GM18519 (cell line): ENCODE data around the gene TAOK1.

Experiments
- ATAC-seq: cut with Tn5 transposase; IDR thresholded peaks from one replicate; pipeline ENCODE4 v1.9.1; 2021; ENCODE audit warnings: mild to moderate bottlenecking, moderate library complexity; ENCODE audit not compliant: unreplicated experiment, low FRiP score

TAOK1 gene

DNA sequence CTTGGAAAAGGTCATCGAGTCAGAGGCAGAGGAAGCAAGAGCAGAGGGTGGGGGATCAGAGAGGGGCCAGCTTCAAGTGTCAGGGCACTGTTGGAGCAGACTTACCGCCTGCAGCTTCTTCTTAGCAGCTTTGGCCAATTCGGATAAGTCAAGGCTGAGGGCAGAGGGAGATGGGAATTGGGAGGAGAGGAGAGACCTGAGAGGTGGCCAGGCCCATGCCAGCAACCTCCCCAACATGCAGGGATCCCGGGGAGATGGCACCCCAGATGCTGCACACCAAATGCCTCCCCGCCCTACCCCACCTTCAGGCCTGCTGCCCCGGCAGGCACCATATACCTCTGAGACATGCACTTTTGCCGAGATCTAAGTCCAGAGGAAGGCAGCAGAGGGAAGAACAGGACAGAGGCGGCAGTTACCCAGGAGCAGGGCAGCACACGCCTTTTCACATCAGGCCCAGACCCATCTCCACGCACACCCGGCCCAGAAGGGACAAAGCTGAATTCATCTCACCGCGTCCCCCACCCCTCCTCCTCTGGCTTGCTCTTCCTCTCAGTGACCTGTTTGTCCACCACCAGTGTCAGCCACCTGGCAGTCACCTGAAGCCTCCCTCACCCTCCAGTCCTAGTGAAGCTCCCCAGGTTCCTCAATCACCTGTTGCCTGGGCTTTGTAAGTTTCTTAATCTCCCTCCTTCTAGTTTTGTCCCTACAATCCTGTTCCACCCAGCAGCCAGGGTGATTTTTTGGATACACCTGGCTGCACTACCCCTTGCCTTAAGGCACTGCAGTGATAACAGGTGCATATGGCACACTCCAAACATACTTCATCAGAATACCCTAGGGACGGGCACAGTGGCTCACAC is 188.7 kb downstream of the TAOK1 start:
- ATAC-seq = no peak

DNA sequence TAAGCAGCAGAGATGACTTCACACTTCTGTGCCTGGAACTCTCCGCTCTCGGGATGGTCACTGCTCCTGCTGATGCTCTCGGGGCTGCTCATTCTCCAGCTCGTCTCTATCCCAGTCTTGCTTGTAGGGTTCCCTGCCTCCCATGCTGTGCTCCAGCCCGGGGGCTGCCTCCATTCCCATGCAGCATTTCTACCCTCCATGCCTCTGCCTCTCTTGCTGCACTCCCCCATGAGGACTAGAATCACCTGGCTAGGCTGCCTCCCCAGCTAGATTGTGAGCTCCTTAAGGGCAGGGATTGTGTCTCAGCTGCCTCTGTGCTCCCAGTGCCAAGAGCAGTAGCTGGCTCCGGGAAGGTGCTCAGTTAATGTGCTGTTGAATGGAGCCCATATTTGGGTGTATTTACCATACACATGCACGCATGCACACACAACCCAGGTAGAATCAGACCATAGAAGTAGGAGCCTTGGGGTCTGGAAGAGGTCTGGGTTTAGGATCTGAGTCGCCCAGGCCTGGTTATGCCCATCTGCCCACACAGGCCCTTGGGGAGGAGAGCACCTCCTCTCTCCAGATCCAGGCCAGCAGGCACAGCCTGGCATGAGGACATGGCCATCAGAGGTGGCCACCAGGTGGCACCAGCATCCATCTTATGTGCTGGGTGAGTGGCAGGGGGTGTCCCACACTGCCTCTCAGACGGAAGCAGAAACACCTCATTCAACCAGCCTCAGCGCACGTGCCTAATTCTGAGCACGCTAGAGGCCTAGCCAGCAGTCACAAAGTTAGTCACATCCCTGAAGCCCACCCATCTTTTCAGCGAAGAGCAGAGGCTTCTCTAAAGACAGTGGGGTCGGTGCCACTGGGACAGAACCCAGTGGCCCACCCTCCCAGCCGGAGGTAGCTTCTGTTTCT is 190.0 kb downstream of the TAOK1 start:
- peak; percentile 63 for ATAC-seq

DNA sequence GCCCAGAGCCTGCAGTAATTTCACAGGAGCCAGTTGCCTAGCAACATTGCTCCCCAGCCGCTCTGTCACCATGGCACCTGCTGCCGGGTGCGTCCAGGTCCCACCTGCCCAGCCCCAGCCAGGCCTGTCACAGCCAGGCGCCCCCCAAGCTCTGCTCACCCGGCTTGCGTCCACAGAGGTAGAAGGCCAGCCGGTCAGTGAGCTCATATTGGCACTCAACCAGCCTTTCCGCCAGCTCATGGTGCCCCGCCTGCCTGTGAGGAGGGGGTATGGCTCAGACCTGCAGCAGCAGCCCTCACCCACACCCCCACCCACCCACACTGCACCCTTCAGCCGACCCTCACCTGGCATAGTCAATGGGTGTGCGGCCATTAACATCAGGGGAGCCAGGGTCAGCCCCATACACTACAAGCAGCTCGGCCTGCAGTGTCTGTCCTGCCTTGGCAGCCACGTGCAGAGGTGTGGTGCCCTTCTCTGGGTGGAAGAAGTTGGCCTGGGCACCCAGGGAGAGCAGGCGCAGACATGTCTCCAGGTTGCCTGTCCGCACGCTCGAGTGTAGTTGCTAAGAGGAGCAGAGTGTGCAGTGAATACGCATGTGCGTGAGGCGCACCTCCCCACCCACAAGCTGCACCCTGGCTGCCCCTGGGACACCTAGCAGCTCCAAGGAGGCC is 191.6 kb downstream of the TAOK1 start:
- no peak for ATAC-seq

DNA sequence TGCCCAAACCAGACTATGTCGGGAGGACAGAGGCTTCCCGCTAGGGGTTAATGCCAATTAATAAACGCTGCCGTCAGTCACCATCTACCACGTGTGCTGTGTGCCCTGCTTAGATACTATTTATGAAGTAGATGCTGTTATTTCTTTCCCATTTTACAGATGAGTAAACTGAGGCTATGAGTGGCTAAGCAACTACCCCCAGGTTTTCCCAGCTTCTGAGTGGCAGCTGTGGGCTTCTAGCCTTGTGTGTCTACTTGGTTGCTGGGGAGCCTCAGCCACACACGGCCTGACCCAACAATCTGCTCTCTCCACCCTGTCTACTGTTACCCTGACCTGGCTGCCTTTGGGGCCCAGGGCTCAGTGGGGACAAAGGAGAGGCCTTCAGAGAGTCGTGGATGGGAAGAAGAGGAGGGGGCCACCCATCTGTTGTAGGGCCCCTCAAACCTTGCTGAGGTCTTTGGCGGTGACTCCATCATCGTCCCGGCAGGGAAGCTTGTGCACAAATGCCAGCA is 192.1 kb downstream of the TAOK1 start:
- ATAC-seq = no peak

DNA sequence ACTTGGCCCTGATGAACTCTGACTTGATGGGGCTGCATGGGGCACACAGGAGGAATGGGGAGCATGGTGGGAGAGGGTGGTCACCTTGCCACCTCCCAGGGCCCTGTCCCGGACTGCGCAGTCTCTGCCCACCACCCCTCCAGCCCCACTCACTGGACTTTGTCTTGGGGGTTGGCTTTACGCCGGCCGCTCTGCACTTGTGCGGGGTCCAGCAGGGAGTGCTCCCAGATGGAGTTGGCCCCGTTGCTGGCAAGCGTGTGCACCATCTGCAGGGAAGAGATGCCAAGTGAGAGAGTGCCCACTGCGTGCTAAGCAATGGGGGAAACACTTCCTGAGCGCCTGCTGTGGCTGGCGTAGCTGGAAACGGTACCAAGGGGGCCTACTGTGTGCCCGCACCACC is 192.6 kb downstream of the TAOK1 start:
- ATAC-seq = no peak

DNA sequence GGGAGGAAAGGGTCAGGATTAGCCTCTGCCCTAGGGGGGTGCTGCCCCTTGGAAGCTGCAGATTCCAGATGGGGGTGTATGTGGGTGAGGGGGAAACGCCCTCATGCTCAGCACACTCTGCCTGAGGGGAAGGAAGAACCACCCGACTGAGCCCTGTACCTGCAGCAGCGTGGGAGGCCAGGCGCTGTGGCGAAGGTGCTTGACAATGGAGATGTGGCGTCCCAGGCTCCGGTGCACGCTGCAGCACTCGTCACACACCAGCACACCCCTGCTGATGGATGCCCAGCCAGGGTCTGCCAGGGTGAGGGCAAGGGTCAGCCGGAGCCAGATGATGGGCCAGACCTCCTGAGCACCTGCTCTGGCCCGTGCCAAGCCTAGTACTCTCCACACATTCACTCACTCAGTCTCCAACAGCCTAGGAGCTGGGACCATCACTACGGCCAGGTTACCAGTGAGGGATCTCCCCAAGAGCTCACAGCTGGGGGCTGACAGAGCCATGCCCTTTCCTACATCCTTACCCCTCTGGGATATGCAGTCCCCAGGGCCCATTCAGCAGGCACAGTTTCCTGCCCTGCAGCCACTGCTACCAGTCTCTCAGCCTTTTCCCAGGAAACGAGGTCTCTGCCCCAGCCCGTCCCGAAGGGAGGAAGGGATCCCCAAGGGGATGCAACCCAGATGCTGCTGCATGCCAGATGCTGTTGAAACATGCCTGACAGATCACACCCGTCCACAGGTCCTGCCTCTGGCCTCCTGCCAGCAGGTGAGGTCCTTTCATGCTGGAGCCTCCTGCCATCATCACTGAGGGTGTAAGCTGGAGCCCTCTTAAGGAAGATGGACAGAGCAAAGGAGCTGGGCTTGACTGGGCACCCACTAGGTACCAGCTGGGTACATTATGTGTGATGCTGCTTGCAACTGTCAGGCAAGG is 193.4 kb downstream of the TAOK1 start:
- ATAC-seq = no peak

DNA sequence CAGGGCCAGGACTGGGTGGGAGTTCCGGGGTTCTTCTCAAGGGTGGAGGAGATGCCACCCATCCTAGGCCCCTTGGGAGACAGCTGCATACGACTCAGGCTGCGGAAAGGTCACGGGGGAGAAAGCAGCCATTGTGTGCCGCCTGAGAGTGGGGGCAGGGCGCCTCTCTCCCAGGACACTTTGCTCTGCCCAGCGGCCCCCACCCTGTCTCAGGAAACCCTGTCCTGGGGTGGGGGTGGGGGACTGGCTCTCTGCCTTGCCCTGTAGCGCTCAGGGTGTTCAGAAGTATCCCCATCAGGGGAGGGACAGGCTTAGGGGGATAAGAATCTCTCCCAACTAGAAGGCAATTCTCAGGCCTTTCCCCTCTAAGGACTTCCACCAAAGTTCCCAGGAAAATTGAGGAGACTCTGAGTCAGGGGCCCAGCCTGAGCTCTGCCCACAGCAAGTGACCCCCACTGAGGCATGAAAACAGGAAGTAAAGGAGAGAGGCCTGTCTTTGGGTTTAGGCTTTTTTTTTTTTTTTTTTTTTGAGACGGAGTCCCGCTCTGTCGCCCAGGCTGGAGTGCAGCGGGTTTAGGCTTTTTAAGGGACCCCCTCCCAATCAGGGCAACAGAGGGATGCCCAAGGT is 194.4 kb downstream of the TAOK1 start:
- no peak for ATAC-seq

DNA sequence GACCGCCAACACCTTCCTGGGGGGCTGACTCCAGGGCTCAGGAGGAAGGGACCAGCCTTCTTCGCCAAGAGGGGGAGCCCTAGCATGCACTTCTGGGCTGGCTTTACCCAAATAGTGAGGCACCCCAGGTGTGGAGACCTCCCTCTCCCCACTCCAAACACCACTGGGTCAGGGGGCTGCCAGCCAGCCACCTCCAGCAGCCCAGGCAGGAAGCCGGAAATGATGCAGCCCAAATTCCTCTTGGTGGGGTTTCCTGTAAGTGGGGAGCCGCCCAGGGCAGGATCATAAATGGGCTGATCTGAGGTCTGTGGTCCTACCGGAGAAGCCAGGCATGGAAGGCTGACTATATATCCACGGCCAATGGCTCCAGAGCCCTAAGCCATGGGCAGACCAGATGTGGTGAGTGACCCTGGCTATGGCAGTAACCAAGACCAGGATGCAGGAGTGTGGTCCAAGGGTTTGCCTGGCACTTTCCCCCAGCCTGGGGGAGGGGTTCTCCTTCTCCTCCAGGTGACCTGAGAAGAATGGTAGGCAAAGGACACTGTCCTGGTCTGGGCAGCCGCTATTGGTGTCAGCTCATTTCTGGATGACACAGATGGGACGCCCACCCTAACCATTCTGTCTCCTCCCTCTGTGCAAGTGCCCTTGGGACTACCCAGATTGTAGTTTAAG is 195.1 kb downstream of the TAOK1 start:
- ATAC-seq = no peak

DNA sequence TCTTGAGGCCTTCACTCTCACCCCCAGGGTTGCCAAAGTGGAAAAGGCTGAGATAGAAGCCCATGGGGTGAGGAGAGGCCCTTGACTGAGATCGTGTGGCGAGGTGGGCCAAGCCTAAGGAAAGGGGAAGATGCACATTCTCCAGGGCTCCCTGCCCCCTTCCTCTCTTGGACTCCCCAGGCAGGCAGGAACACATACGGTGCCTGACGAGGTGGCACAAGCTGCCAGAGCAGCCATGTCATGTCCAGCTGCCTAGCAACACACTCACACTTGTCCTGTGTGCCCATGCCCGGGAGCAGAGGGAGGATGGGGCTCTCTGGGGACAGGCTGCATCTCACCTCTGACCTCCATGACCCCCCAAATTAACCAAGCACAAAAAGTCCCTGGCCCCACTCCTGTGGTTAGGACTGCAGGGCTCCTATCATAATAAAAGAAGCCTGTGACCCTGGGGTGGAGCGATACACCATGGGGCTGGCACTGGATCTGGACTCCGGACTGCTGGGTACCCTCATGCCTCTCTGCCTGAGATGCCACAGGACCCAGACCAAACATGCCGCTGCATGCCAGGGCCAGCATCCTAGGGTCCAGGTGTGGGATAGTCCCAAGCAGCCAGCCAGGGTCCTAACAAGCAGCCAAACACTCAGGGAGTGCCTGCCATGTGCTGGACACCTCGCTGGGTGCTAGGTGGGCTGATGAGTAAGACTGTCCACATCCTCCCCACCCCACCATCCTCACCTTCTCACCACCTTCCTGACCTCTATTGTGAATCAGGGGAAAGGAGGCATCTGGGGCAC is 196.7 kb downstream of the TAOK1 start:
- no peak for ATAC-seq

DNA sequence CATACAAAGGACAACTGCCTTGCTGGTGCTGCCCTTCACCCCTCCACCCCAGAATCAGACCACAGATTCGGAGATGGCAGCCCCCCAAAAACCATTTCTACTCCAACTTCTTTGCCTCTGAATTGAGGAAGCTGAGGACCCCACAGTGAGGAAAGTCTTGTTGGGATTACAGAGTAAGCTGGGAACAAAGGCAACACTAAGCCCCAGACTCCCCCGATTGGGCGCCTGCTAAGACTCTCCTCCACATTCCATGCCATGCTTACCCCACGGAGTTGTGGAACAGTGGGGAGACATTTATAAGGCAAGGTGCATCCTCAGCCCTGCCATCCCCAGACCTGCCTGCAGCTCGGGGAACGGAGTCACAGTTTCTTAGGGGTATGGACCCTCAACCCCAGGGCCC is 197.4 kb downstream of the TAOK1 start:
- no peak for ATAC-seq

DNA sequence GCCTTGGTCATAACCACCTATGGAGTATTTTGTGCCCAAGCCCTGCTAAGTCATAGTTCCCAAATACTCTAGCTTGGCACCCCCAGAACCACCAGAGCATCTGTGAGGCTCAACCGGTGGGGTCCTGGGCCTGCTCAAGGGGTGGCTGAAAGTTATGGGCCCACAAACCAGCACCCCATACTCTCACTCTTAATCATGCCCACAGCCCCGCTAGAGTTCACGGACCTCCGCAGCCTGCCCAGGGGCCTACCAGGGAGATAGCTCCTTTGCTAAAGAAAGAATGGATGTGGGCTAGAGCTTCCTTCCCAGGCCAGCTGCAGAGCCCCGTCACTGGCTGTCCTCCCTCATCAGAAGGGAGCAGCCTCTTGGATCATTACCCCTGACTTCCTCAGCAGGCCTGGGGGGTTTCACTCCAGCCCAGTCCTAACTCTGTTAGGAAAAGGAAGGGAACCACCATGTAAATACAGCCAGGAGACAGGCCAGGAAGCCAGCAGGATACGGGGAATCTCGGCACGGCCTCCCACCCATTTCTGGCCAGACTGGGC is 197.9 kb downstream of the TAOK1 start:
- no peak for ATAC-seq

DNA sequence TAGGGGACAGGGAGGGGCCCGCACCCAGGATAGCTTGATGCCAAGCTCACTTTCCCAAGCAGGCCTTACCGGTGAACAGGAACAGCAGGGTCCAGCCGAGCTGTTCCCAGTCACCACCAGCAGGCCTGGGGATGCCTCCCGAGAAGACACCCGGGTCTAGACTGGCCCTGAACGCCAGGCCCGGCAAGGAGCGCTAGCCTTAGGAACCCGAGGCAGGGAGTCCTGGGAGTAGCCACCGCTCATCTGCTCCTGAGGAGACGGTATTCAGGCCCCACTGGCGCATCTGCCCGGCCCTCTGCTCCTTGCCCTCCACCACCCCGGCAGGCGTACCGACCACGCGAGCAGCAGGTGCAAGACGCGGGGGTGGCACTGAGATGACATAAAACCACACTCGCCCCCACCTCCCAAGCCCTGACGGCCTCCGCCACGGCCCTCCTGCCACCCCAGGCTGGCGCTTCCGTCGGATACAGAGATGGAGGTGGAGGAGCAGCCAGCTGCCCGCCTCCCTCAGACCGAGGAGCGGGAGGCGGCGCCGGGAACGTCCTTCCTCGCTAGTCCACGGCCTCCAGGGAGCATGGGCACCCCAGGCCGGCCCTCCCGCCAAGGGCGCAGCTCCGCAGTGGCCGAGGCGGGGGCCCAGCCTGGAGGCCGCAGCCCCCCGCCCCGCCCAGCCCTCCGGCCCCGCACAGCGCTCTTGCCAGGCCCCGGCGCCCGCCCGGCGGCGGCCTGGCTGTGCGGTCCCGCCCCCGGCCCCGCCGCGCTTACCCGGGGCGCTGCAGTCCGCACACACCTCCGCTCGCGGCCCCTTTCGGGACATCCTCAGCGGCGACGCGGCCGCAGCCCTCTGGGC is 198.6 kb downstream of the TAOK1 start:
- ATAC-seq = no peak

DNA sequence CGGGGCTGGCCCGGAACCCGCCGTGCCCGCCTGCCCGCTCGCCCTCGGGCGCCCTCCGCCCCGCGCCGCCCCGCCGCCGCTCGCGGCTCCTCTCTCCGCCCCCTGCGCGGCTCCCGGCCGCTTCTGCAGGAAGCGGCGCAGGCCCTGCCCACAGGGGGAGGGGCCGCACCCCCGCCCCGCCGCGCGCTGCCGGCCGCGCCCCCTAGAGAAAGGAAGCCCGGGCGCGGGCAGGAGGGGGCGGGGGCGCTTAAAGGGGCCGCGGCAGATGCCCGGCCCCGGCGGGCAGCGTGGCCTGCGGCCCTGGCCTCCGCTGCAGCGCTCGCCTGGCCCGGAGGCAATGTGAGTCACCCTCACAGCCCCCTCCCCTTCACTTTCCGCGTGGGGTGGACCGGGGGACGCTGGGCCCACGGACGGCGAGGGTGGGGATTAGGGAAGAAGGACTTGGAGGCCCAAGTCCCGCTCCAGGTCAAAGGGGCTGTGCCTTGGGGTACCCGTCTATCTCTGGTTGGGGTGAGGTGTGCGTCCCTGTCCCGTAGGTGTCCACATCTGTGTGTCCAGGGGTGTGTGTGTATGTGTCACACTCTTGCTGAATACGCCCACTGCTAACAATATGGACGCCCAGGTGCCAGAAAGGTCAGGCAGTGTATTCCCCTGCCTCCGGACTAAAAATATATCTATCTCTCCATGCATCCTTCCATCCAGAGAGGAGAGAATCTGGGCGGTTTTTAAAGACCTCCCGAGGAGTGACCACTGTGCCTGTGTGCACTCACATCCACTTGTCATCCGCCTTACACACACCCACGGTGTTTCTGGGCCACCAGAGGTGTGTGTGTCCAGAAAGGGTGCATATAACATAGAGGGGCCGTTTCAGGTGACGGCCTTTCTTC is 199.6 kb downstream of the TAOK1 start, which contains the start of gene GIT1:
TSS of gene GIT1 (minus strand) at position 125 of the 887 bp plus-strand sequence. CDS start 270 bp downstream, outside the sequence.
- ATAC-seq = no peak

DNA sequence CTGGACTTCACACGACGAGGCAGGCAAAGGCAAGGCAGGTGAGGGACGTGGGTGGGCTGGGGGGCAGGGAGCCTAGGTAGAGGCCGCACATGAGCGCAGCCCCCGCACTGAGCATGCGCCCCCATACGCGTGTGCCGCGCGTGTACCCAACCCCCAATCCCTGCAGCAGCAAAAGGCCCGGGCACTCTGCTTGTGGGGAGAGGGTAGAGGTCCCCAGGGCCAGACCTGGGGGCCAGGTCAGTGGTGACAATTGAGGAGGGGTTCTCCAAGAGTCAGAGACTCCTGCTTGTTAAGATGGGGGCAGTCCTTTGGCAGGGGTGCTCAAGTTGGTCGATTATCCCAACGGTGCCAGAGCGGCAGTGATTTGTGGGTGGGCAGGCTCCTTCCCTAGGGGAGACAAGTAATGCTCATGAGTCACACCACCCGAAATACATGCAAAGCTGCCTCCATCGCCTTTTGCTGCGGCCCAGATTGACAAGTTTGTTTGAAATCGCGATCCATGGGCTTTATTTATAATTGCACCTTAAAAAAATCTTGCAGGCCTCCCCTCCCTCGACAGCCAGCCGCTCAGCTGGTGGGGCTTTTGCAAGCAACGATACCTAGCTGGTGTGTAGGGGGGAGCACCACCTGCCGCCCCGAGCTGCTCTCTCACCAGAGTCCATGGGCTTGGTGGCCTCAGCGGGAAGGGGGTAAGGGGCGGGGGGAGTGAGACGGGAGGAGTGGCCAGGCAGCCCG is 200.4 kb downstream of the TAOK1 start:
- no peak for ATAC-seq

DNA sequence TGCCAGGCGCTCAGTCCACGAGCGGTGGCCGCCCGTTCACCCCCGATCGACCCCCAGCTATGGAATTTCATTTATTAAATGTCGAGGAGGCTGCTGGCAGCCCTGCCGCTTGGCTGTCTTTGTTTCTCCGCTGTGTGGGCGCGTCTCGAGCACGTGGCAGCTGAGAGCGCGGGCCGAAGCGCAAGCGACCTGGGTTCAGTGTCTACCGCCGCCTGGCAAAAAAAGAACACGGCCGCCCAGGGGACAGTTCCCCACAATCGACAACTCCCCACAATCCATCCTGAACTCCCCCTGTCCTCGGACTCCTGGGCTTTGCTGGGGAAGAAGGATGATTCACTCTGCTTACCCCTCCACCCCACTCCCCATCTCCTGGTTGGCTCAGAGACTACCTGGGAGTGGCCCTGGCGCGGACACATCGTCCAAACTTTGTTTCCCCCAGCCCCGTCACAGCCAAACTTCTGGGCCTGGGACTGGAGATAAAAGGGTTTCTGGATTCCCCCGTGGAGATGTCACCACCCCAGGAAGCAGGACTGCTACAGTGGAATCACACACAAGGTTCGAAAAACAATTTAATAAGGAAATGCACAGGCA is 201.1 kb downstream of the TAOK1 start:
- no peak for ATAC-seq
